ENCODE measurements around the gene MPHOSPH9.
A peak's percentile ranks its signal among the peaks of the same experiment; 100 is the strongest.

Gene MPHOSPH9

GRCh38 chr12:123149501-123150274, 83.3 kb downstream of the MPHOSPH9 start:
- DNase-seq (ENCODE audit: low read depth, low spot score): peak; percentile 23

- DNase-seq (ENCODE audit: low read depth, low spot score): no peak
Measured at GRCh38 chr12:123149088-123149487, 83.9 kb downstream of the MPHOSPH9 start.

- no peak for DNase-seq (ENCODE audit: low read depth, low spot score)
Measured at GRCh38 chr12:123148655-123149054, 84.3 kb downstream of the MPHOSPH9 start.

- no peak for DNase-seq (ENCODE audit: low read depth, low spot score)
Measured at GRCh38 chr12:123148223-123148622, 84.7 kb downstream of the MPHOSPH9 start.

GRCh38 chr12:123145211-123145610, 87.7 kb downstream of the MPHOSPH9 start:
- DNase-seq (ENCODE audit: low read depth, low spot score): no peak

GRCh38 chr12:123143736-123144461, 89.0 kb downstream of the MPHOSPH9 start:
- DNase-seq (ENCODE audit: low read depth, low spot score): peak; percentile 50

- peak; percentile 51 for DNase-seq (ENCODE audit: low read depth, low spot score)
Measured at GRCh38 chr12:123142921-123143735, 89.8 kb downstream of the MPHOSPH9 start.

- peak; percentile 70 for DNase-seq (ENCODE audit: low read depth, low spot score)
Measured at GRCh38 chr12:123142518-123142840, 90.5 kb downstream of the MPHOSPH9 start.

- peak; percentile 91 for DNase-seq (ENCODE audit: low read depth, low spot score)
Measured at GRCh38 chr12:123141615-123142517, 91.1 kb downstream of the MPHOSPH9 start.

- DNase-seq (ENCODE audit: low read depth, low spot score): no peak
Measured at GRCh38 chr12:123140676-123141614, 92.0 kb downstream of the MPHOSPH9 start.

GRCh38 chr12:123139926-123140675, 92.8 kb downstream of the MPHOSPH9 start:
- DNase-seq (ENCODE audit: low read depth, low spot score): peak; percentile 50

GRCh38 chr12:123135688-123136087, 97.3 kb downstream of the MPHOSPH9 start:
- no peak for DNase-seq (ENCODE audit: low read depth, low spot score)

GRCh38 chr12:123134826-123135225, 98.1 kb downstream of the MPHOSPH9 start:
- no peak for DNase-seq (ENCODE audit: low read depth, low spot score)

- DNase-seq (ENCODE audit: low read depth, low spot score): no peak
Measured at GRCh38 chr12:123134271-123134671, 98.7 kb downstream of the MPHOSPH9 start.

- no peak for DNase-seq (ENCODE audit: low read depth, low spot score)
Measured at GRCh38 chr12:123133701-123134100, 99.2 kb downstream of the MPHOSPH9 start.

- no peak for DNase-seq (ENCODE audit: low read depth, low spot score)
Measured at GRCh38 chr12:123132951-123133619, 99.9 kb downstream of the MPHOSPH9 start.

GRCh38 chr12:123131879-123132402, 101.0 kb downstream of the MPHOSPH9 start:
- no peak for DNase-seq (ENCODE audit: low read depth, low spot score)

- DNase-seq (ENCODE audit: low read depth, low spot score): peak; percentile 43
Measured at GRCh38 chr12:123131291-123131832, 101.6 kb downstream of the MPHOSPH9 start.

Data from astrocyte of the hippocampus (primary cell).